ENCODE measurements around the gene TRIML2.

DNA sequence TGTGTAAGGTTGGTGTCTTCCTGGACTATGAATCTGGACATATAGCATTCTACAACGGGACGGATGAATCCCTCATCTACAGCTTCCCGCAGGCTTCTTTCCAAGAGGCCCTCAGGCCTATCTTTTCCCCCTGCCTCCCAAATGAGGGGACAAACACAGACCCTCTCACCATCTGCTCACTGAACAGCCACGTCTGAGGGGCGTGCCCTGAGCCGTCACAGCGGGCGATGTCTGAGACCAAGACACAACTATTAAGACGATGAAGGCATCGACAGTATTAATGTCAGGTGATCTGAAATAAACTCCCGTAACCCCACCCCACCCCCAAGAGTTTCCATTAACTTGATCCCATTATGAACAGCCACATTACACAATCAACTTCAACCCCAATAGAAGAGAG, 37.8 kb upstream of the TRIML2 start:
- TF ChIP-seq, protein P1, sequence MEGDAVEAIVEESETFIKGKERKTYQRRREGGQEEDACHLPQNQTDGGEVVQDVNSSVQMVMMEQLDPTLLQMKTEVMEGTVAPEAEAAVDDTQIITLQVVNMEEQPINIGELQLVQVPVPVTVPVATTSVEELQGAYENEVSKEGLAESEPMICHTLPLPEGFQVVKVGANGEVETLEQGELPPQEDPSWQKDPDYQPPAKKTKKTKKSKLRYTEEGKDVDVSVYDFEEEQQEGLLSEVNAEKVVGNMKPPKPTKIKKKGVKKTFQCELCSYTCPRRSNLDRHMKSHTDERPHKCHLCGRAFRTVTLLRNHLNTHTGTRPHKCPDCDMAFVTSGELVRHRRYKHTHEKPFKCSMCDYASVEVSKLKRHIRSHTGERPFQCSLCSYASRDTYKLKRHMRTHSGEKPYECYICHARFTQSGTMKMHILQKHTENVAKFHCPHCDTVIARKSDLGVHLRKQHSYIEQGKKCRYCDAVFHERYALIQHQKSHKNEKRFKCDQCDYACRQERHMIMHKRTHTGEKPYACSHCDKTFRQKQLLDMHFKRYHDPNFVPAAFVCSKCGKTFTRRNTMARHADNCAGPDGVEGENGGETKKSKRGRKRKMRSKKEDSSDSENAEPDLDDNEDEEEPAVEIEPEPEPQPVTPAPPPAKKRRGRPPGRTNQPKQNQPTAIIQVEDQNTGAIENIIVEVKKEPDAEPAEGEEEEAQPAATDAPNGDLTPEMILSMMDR (conservative IDR thresholded peaks at IDR 0.05) = no peak
- no peak for TF ChIP-seq ZFX (IDR thresholded peaks at IDR 0.05)

Data from C4-2B (cell line).